ENCODE results near the gene HES2. TPM values are rescaled to one million over a fixed set of nuclear protein-coding genes. Genes with fewer than 3 reads are reported as not detected.
"Not testable (repeated sequence)": the region's sequence is repeated elsewhere in the genome, so short reads cannot be mapped to it uniquely, and the experiment has no call there.

HES2 gene
- polyA plus RNA-seq, 1 donor from 2014 or later: not detected

GRCh38 chr1:6454856-6455751, 35.4 kb upstream of the HES2 start:
- H4K20me1 ChIP-seq (ENCODE audit: insufficient read depth): no peaks in the 10 kb centered on the region
- H3F3A ChIP-seq (ENCODE audit: insufficient read depth, low read length, poor library complexity, severe bottlenecking): no peaks in the 10 kb centered on the region
- no peak overlapping the region for H2AFZ ChIP-seq (ENCODE audit: low read depth, low read length)
- no peak overlapping the region for H3K27ac ChIP-seq (ENCODE audit: low read length)
- TF ChIP-seq EZH2 (IDR thresholded peaks at IDR 0.05; ENCODE audit: borderline replicate concordance, insufficient read depth, low read length, poor library complexity, severe bottlenecking): no peak
- TF ChIP-seq POLR2AphosphoS5 (IDR thresholded peaks at IDR 0.05): no peak
- TF ChIP-seq REST (IDR thresholded peaks at IDR 0.05; ENCODE audit: borderline replicate concordance): no peak
- TF ChIP-seq CTCF (IDR thresholded peaks at IDR 0.05; ENCODE audit: poor library complexity, severe bottlenecking): no peak
- TF ChIP-seq TAF1 (IDR thresholded peaks at IDR 0.05; ENCODE audit: low read depth): no peak
- TF ChIP-seq SMC3 (conservative IDR thresholded peaks at IDR 0.05; ENCODE audit: poor library complexity): no peak
- TF ChIP-seq MXI1 (conservative IDR thresholded peaks at IDR 0.05; ENCODE audit: poor library complexity, severe bottlenecking): no peak
- no peak for TF ChIP-seq EP300 (conservative IDR thresholded peaks at IDR 0.05; ENCODE audit: poor library complexity, severe bottlenecking)
- no peak for TF ChIP-seq RAD21 (conservative IDR thresholded peaks at IDR 0.05)
- no peaks in the 10 kb centered on the region for H3K9me2 ChIP-seq (ENCODE audit: insufficient read depth, low read length)
- H3K36me3 ChIP-seq (ENCODE audit: insufficient read depth, low read length): no peaks in the 10 kb centered on the region
- H3K4me2 ChIP-seq (ENCODE audit: low read length): no peak overlapping the region
- no peaks in the 10 kb centered on the region for H3K27me3 ChIP-seq (ENCODE audit: insufficient read depth, low read depth, low read length)
- H3K9me3 ChIP-seq (ENCODE audit: low read length): no peaks in the 10 kb centered on the region
- H3K79me2 ChIP-seq (replicated peaks; ENCODE audit: insufficient read depth, low read length): no peaks in the 10 kb centered on the region
- H3K4me3 ChIP-seq (ENCODE audit: low read length): no peak overlapping the region
- H3K9ac ChIP-seq (ENCODE audit: low read length): no peak overlapping the region

- H3K79me2 ChIP-seq (replicated peaks; ENCODE audit: insufficient read depth, low read length); H3K9ac ChIP-seq (ENCODE audit: low read length); H3K9me2 ChIP-seq (ENCODE audit: insufficient read depth, low read length); H3K9me3 ChIP-seq (ENCODE audit: low read length); H4K20me1 ChIP-seq (ENCODE audit: insufficient read depth); H3K36me3 ChIP-seq (ENCODE audit: insufficient read depth, low read length); H3K4me2 ChIP-seq (ENCODE audit: low read length); H3K4me3 ChIP-seq (ENCODE audit: low read length); H3K27ac ChIP-seq (ENCODE audit: low read length); H3K27me3 ChIP-seq (ENCODE audit: insufficient read depth, low read depth, low read length); H2AFZ ChIP-seq (ENCODE audit: low read depth, low read length); H3F3A ChIP-seq (ENCODE audit: insufficient read depth, low read length, poor library complexity, severe bottlenecking): not testable (repeated sequence)
Measured at GRCh38 chr1:6453895-6454855, 34.5 kb upstream of the HES2 start.
